ENCODE measurements around the gene SCAPER.
"Not testable (repeated sequence)": the region's sequence is repeated elsewhere in the genome, so short reads cannot be mapped to it uniquely, and the experiment has no call there.

The SCAPER gene

GRCh38 chr15:76501726-76502125 lies 403.4 kb downstream of the SCAPER start:
- DNase-seq (ENCODE audit: low spot score) = no peak

DNA sequence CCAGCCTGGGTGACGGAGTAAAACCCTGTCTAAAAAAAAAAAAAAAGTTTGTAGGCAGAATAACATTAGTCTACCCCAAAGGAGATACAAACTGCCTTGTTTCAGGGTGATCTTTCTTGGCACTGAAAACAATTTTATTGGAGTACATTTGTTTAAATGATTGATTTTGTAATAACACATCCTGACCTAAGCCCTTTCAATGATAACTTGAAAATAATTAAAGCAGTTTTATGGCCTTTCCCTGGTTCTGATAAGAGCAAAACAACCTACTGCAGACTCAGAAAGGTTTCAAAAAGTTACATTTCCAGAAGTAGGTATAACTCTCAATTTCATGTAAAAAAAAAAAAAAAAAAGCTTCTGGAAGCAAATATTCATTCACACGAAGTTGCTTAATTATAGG lies 404.1 kb downstream of the SCAPER start:
- DNase-seq (ENCODE audit: low spot score) = no peak

- DNase-seq (ENCODE audit: low spot score) = no peak
Measured at GRCh38 chr15:76495487-76495886, 409.7 kb downstream of the SCAPER start.

GRCh38 chr15:76492538-76492937 lies 412.6 kb downstream of the SCAPER start:
- DNase-seq (ENCODE audit: low spot score) = no peak

DNA sequence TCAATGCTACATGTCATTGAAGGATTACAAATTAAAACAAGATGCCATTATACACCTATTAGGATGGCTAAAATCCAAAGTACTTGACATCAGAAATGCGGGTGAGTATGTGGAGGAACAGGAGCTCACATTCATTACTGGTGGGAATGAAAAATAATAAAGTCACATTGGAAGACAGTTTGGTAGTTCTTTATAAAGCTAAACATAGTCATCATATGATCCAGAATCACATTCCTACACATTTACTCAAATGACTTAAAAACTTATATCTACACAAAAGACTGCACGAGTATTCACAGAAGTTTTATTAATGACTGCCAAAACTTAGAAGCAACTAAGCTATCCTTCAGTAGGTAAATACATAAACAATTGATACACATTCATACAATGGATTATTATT lies 421.4 kb downstream of the SCAPER start:
- no peak for DNase-seq (ENCODE audit: low spot score)

- no peak for DNase-seq (ENCODE audit: low spot score)
Measured at GRCh38 chr15:76483018-76483417, 422.1 kb downstream of the SCAPER start.

- DNase-seq (ENCODE audit: low spot score) = no peak
Measured at GRCh38 chr15:76480267-76480666, 424.9 kb downstream of the SCAPER start.

GRCh38 chr15:76470691-76471090 lies 434.4 kb downstream of the SCAPER start:
- no peak for DNase-seq (ENCODE audit: low spot score)

DNA sequence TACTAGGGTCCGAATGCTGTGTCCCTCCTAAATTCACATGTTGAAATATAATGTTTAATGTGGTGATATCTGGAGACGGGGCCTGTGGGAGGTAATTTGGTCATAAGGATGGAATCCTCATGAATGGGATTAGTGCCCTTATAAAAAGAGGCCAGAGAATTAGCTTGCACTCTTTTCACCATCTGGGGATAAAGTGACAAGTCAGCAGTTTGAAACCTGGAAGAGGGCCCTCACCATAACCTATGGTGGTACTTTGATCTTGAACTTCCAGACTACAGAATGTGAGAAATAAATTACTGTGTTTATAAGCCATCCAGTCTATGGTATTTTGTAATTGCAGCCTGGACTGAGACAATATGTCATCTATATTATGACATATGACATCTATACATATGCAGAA lies 436.4 kb downstream of the SCAPER start:
- DNase-seq (ENCODE audit: low spot score) = no peak

GRCh38 chr15:76467136-76467535 lies 438.0 kb downstream of the SCAPER start:
- no peak for DNase-seq (ENCODE audit: low spot score)

DNA sequence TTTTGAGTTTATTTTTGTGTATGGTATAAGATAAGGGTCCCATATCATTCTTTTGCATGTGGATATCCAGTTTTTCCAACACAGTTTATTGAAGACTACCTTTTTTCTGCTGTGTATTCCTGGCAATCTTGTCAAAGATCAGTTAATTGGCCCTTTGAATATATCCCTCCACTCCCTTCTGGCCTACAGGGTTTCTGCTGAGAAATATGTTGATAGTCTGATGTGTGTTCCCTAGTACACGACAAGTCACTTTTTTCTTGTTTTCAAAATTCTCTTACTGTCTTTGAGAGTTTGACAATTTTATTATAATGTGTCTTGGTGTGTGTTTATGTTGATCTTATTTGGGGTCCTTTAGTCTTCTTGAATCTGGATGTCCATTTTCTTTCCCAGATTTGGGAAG lies 439.4 kb downstream of the SCAPER start:
- no peak for DNase-seq (ENCODE audit: low spot score)

- no peak for DNase-seq (ENCODE audit: low spot score)
Measured at GRCh38 chr15:76464247-76464646, 440.9 kb downstream of the SCAPER start.

DNA sequence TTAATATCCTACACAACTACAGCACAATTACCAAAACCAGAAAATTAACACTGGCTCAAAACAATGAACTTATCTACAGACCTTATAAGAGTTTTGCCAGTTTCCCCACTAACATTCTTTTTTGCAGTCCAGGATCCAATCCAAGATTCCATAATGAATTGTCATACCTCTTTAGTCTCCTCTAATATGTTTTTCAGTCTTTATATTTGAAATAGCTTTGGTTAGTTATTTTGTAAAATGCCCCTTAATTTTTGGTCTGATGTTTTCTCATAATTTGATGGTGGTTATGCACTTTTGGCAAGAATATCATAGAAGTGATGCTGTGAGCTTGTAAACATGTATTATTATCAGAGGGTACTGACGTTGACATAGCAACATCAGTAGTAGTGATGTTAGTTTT lies 444.3 kb downstream of the SCAPER start:
- DNase-seq (ENCODE audit: low spot score) = no peak

GRCh38 chr15:76460347-76460746 lies 444.8 kb downstream of the SCAPER start:
- DNase-seq (ENCODE audit: low spot score) = no peak

DNA sequence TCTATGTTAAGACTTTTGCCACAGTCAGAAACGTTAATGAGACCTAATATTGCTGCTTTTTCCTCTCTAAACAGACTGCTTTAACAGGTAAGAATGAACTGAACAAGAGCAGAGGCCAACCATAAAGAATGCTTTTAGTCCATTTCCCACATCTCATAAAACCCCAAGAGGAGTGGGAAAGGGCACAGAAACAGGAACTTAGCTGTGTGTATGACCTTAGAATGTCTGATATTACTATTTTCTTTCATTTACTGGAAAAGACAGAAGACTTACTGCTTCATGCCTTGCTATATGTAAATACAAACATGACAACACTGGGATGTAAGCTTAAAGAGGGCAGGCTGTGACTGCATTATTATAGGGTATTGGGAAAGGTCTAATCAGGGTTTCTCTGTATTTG lies 453.6 kb downstream of the SCAPER start:
- DNase-seq (ENCODE audit: low spot score) = no peak

DNA sequence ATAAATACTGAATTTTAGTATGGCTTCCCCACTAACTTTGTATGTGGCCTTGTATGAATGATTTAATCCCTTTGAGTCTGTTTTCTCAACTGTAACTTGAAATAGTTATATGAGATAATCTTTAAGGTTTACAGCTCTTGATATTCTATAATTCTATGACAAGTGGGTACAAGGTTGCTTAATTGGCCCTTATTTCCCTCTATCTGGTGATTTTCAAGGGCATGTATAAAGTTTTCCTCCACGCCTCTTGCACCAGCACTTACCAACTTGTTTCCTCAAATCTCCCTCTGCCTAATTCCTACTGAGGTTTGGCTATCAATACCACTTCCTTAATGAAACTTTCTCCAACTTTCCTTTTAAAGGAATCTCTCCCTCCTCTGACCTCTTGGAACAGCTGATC lies 455.7 kb downstream of the SCAPER start:
- no peak for DNase-seq (ENCODE audit: low spot score)

GRCh38 chr15:76448755-76449154 lies 456.4 kb downstream of the SCAPER start:
- no peak for DNase-seq (ENCODE audit: low spot score)

DNA sequence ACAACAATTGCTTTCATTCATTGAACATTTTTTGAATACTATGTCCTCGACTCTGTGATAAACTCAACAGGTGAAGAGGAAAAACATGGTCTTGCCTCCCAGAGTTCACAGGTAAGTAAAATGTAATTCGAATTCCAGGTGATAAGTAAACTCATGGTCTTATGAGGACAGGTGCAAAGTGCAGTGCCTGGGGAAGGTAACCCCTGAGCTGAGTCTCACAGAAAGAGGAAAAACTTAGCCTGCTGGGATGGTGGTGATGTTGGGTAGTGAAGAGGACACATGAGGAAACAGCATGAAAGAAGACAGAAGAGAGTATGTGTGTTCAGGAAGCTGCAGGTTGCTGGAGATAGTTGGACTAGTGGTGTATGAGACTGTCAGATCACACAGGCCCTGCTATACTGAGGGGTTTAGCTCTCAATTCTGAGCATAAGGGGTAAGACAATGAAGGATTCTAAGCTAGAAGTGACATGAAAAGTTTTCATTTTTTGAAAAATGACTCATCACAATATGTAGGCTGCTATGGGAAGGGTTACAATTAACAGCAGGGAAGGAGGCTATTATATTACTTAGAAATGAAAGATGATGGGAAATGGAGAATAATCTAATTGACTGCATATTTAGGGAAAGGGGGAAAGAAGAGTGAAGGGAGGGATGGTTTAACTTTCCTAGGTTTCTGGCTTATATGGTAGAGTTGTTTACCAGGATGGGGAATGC lies 457.3 kb downstream of the SCAPER start:
- DNase-seq (ENCODE audit: low spot score) = no peak

- DNase-seq (ENCODE audit: low spot score) = no peak
Measured at GRCh38 chr15:76440441-76440840, 464.7 kb downstream of the SCAPER start.

GRCh38 chr15:76439542-76439941 lies 465.6 kb downstream of the SCAPER start:
- DNase-seq (ENCODE audit: low spot score) = no peak

DNA sequence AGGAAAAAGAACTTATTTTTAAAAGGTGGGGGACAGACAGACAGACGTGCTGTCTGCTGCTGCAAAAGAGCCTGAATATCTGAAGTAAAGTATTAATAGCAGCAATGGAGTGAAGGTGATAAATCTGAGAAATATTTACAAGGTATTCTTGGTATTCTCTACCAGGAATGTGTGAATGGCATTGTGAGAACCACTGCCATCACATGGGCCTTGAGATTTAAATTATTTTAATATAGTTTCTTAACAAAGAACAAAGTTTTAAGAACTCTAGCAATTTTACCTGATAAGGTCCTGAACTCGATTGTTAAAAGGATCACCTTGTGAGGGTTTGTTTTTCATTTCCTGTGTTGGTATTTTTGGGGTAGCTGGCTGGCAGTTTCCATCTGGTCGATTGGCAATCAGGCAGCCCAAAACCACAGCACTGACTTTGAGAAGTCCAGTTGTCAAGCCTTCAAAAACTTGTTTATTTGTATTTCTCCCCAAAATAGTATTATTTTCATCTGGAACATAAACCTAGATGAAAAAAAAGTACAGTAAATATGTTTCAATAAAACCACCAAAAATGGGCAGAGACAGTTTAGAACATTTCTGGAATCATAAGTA lies 471.2 kb downstream of the SCAPER start:
- no peak for DNase-seq (ENCODE audit: low spot score)

DNA sequence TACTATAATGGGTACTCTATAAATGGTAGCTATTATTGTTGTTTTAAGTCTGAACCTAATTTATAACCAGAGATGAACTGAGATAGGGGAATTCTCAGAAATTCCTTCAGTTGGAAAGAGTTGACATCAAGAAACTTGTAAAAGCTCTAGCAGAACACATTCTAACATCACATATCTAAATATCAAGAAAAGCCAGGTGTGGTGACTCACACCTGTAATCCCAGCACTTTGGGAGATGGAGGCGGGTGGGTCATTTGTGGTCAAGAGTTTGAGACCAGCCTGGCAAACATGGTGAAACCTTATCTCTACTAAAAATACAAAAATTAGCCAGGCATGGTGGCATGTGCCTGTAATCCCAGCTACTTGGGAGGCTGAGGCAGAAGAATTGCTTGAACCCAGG lies 472.1 kb downstream of the SCAPER start:
- not testable (repeated sequence) for DNase-seq (ENCODE audit: low spot score)

DNA sequence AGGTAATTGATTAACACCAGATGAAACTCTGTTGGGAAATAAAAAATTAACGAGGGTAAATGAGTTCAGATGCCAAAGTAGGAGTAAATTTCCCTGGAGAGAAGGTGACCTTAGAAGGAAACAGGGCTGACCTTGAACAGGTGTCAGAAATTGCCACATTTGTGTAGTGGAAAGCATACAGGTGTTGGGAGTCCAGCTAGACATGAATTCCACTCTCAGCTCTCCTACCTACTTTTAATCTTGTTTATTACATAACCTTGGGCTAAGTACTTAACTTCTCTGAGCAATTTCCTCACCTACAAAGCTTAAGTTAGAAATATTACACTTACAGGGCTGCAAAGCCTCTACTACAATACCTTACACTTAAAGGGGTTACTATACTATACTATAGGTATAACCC lies 472.5 kb downstream of the SCAPER start:
- no peak for DNase-seq (ENCODE audit: low spot score)

- DNase-seq (ENCODE audit: low spot score) = no peak
Measured at GRCh38 chr15:76431971-76432370, 473.2 kb downstream of the SCAPER start.
